Endometrial microvascular endothelial cells (primary cell): Measurements from ENCODE around the gene KRTAP10-2. TPM values are rescaled to one million over a fixed set of nuclear protein-coding genes. Genes with fewer than 3 reads are reported as not detected.

Experiments used
- in situ Hi-C: cut with HindIII; loops from 2 replicates; pipeline ENCODE4 v1.10.0; 2017; ENCODE audit warnings: low sequenced_read_pairs, low pct_unique_long_range_greater_than_20kb; ENCODE audit errors: inconsistent ontology term
- total RNA-seq: library from RNA; depleted of rRNA; stranded (reverse); fragments of >200 nt; gene quantifications from one replicate; pipeline ENCODE4 v1.2.3, GENCODE V29; 2015; ENCODE audit errors: inconsistent ontology term

Gene KRTAP10-2
- total RNA-seq, 1 donor from 2014 or later = not detected

- in situ Hi-C loops = no loop called here
Observed at GRCh38 chr21:44548922-44549321, 2.4 kb downstream of the KRTAP10-2 start.

- in situ Hi-C loops = no loop called here
Observed at GRCh38 chr21:44548381-44548780, 2.9 kb downstream of the KRTAP10-2 start.

DNA sequence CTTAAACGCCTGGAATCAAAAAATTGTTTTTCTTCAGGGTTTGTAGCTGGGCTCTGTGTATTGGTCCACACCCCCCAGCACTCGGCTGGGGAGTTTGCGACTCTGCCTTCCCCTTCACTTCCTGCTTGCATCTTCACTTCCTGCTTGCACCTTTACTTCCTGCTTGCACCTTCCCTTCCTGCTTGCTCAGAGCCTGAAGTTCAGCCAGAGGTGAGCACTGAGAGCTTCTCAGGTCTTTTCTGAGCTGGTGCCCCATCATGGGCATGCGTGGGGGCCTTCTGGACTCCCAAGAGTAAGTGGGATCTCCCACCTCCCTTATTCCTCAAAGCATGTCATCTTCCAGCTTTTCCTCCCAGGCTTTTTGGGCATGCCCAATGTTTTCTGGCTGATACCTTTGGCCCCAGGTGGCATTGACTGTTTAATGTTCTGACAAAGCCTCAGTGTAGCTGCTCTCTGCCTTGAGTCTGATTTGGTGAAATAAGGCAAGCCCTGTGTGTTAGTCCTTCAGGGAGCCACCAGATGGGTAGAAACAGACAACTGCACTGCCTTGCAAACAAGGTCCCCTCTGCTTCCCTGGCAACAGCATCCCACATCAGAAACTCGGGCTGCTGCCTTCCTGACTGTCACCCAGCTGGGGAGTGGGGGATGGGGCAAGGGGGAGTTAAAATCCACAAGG is 3.5 kb downstream of the KRTAP10-2 start:
- in situ Hi-C loops = no loop called here

GRCh38 chr21:44544566-44544965 is 6.7 kb downstream of the KRTAP10-2 start:
- in situ Hi-C loops = no loop called here

DNA sequence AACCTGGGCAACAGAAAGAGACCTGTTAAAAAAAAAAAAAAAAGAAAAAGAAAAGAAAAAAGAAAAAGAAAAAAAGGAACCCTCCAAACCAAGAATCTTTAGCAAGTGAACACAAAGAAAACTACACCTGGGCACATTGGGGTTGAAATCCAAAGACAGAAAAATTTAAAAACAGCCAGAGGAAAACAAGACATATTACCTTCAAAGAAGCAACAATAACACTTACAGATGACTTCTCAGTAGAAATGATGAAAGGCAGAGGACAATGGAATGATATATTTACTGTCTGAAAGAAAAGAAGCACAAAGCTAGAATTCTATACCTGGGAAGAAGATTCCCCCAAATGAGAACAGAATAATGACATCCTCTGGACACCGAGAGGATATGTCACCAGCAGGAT is 8.6 kb downstream of the KRTAP10-2 start:
- in situ Hi-C loops = no loop called here

DNA sequence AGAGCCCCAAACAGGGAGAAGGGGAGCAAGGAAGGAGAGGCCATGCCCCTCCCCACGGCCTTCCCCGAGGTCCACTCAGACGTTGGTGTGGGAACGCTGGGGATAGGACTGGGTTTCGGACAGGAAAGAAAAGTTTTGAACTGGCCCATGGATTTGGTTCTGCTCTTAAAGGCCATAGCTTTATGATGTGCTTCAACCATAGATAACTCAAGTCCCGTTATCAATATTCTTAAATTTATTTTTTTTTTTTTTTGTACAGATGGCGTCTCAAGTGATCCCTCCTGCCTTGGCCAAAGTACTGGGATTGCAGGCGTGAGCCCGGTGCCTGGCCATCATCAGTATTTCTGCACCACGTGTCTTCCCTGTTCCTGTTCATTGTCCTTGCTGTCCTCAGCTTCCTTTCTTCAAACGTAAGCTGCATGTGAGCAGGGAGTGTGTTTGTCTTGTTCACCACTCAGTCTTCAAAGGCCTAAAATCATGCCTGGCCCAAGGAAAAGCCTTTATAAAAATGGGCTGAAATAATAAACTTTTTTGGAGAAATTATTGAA is 10.5 kb downstream of the KRTAP10-2 start:
- in situ Hi-C loops = no loop called here

DNA sequence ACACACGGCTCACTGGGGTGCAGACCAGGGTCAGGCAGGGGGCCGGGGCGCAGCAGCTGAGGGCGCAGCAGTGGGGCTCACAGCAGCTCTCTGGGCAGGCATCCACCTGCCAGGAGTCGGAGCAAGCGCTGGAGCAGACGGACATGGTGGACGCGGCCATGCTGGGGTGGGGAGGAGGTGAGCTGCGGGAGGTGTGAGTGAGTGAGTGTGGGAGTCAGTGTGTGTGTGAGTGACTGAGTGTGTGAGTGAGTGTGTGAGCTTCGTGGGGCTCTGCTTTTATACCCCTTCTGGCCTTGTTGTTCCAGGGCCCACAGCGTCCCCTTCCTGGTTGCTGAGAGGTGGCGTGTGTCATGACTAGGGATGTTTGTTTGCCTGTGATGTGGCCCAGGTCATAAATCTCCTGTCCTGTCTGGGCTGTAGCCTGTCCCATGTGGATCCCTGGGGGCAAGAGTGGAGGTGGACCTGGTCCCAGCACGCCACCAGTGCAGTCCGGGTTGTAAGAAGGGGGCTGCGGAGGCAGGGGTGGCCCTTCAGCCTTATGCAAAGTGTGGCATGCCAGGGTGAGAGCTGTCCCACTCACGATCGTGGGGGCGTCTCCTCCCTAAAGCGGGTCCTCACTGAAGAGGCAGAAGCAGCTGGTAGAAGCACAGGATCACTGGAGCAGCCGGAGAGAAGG is 11.2 kb downstream of the KRTAP10-2 start, which contains the start of gene KRTAP10-1:
KRTAP10-1 (minus strand) TSS at position 205 of the 676 bp plus-strand sequence; CDS start at position 160, 45 bp downstream.
- in situ Hi-C loops = no loop called here

GRCh38 chr21:44539046-44539445 is 12.3 kb downstream of the KRTAP10-2 start:
- in situ Hi-C loops = no loop called here

- in situ Hi-C loops = no loop called here
Observed at GRCh38 chr21:44537930-44538911, 13.1 kb downstream of the KRTAP10-2 start.

DNA sequence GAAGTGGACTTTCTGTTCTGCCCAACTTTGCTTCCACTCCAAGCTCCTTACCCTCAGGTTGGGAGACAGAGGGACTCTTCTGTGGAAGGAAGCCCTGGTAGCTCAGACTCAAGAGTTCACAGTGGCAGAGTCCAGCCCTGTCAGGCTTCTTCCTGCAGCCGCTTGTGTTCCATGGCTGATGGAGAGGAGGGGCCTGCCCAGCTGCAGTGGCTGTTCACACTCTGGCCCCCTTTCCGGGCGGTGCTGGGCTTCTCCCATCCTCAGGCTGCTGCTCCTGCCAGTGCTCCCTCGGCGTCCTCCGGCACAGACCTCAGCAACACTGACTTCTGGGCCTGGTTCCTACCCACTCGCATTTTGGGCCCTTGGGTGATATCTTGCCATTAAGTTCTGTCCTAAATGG is 15.3 kb downstream of the KRTAP10-2 start:
- in situ Hi-C loops = no loop called here

DNA sequence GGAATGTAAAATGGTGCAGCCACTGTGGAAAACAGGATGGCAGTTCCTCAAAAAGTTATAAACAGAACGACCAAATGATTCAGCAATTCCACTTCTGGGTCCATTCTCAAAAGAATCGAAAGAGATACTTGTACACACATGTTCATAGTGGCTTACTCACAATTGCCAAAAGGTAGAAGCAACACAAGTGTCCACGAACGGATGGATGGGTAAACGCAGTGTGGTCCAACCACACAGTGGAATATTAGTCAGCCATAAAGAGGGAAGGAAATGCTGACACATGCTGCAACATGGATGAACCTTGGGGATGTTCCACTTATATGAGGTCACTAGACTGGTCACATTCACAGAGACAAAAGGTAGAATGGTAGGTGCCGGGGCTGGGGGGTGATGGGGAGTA is 16.6 kb downstream of the KRTAP10-2 start:
- in situ Hi-C loops = no loop called here

DNA sequence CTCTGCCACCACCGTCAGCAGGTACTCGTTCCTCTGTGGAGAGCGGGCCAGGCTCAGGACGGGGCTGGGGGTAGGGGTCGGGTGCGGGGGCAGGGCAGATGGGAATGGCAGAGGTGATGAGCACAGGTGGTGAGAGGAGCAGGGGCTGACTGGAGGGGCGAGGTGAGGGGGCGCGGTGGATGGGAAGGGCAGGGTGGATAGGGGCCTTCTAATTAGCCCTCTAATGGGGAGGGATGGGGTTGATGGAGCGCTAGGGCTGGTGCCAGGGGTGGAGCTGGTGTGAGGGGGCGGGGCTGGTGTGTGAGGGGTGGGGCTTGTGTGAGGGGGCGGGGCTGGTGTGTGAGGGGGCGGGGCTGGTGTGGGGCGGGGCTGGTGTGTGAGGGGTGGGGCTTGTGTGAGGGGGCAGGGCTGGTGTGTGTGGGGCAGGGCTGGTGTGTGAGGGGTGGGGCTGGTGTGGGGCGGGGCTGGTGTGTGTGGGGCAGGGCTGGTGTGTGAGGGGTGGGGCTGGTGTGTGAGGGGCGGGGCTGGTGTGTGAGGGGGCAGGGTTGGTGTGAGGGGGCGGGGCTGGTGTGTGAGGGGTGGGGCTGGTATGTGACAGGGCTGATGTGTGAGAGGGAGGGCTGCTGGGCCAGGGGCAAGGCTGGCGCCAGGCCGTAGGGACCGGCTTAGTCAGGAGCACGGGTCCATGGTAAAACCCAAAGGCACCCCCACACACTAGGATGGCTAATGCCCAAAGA is 17.2 kb downstream of the KRTAP10-2 start:
- in situ Hi-C loops = no loop called here

GRCh38 chr21:44533121-44533890 is 18.0 kb downstream of the KRTAP10-2 start:
- in situ Hi-C loops = no loop called here

- in situ Hi-C loops = no loop called here
Observed at GRCh38 chr21:44532712-44533111, 18.6 kb downstream of the KRTAP10-2 start.

DNA sequence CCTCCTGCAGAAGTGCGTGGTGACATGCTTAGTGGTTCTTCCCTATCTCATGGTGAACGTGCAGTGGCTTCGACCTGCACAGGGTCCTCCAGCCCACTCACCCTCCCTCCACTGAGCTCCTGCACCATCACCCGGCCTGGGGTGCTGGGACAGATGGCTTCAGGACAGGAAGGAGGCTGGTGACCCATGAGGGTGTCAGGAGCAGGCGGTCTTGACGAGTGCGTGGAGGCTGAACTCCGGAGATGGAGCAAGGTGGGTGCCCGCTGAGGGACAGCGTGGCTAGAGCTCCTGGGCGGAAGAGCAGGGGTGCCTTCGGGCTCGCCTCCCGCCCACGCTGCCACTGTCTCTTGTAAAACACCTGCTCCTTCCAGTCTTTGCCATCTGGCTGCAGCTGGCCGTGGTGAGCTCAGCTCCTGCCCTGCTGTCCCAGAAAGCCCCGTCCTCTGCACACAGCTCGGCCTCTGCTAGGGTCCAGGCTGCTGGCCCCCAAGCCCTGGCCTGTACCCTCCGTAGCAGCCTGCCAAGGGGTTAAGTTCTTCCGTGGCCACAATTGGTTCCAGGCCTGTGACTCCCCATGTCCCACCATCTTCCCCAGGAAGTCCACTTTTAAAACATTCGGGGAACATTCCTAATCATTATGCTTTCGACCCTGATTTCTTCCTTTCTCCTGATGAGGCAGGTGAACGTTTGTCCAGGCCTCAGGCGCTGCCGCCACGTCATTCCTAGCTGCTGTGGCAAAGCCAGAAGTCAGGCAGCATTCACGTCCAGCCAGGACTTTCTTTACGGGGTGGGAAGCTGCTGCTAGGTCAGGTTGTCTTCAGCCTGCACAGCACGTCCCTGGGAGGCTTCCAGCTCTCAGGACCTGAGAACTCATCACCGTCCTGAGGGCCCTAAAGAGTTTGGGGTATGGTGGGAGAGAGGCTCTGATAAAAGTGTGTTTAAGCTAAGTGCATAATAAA is 19.4 kb downstream of the KRTAP10-2 start:
- in situ Hi-C loops = no loop called here

DNA sequence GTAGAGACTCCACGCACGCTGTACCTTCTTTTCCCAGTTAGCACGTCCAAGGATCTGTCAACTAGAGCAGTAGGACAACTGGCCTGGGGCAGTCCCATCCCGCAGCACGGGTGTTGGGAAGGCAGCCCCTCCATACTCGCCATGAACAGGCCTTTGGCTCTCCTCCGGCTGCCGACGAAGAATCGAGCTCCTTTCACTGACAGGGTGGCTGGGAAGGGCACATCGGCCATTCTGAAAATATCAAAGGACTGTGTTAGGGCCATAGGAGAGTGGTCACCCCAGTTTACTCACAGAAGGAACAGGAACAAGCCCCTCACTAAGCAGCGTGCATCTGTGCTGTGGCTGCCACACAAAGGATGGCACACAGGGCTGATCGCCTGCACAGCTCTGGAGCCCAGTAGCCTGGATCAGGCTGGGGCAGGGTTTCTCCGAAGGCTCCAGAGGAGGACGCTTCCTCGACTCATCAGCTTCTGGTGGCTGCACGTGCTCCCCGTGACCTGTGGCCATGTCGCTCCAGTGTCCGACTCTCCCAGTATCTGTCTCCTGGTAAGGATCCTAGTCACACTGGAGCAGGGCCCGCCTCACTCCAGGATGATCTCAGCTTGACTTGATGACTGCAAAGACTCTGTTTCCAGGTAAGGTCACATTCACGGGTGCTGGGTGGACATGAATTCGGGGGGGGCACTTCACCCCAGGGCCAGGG is 20.3 kb downstream of the KRTAP10-2 start:
- in situ Hi-C loops = no loop called here
